ENCODE data around the gene SPIRE2.
"Not testable (repeated sequence)": the region's sequence is repeated elsewhere in the genome, so short reads cannot be mapped to it uniquely, and the experiment has no call there.

Gene SPIRE2

DNA sequence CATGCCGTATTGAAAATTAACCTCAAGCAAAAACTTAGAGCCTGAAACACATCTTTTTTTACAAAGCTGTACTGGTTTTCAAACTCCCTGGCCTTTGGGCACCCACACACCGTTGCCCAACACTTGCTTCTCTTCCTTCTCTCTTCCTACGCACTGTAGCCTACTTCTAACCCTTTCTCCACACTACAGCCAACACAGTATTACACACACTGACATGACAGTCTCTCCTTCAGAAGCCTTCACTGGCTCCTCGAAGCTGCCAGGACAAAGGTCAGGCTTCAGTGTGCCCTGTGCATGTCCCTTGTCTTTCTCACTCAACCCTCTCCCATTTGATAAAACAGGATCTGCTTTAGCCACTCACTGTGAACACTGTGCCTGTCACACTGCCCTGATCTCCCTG lies 19.8 kb upstream of the SPIRE2 start:
- DNase-seq = no peak

DNA sequence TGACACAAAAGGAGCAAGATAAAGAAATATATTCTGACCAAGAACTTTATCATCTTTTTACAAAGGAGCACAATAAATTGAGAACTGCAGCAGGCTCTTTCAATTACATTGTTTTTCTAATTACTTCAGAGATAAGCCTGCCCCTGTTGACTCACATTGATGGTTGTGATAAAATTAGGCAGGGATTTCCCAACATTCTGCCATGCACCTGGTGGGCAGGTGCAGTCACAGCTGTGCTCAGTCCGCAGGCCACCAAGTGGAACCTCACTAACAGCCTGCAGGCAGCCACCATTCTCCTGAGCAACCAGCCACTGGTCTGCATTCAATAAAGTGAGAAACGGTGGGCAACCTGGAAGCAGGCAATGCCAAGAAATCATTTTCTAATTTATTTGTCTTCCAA lies 17.0 kb upstream of the SPIRE2 start:
- DNase-seq = peak; percentile 37 to 75

DNA sequence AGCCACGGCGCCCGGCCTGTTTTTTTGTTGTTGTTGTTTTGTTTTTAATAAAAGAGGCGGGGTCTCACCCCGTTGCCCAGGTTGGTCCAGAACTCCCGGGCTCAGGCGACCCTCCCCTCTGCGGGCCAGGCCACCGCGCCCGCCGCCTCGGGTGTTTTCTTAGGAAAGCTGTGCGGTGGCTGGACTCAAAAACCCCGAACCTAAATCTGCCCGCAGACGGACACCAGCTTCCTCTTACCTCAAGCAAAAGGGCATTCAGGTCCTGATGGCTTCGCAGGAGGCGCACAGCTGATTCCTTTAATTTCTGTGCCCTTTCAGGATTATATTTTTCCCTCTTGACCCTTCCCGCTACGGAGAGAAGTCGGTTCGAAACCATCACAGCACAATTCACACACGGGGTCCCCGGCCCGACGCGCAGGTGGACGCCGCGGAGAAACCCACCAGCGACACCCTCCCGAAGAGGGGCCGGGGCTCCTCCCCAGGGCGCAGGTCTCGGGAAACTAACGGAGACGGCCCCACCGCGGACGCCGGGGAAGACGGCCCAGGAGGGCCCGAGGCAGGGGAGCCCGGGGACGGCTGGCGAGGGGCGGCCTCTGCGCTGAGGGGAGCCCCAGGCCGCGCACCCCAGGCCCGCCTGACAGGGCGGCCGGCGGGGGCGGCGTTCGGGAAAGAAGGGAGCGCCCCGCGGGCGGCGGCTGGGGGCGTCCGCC lies 12.5 kb upstream of the SPIRE2 start:
- no peak for DNase-seq

DNA sequence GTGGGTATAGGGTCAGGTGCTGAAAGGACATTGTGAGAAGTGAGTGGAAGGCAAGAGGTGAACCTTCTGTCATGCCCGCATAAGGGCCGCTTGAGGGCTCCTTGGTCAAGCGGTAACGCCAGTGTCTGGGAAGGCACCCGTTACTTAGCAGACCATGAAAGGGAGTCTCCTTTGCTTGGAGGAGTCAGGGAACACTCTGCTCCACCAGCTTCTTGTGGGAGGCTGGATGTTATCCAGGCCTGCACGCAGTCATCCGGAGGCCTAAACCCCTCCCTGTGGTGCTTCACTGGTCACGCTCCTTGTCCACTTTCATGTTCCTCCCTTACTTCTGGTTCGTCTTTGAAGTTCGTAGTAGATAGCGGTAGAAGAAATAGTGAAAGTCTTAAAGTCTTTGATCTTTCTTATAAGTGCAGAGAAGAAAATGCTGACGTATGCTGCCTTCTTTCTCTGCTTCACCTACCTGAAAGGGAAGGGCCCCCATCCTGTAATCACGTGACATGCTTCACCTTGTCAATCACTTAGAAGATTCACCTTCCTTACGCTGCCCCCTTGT lies 9.3 kb upstream of the SPIRE2 start:
- not testable (repeated sequence) for DNase-seq

DNA sequence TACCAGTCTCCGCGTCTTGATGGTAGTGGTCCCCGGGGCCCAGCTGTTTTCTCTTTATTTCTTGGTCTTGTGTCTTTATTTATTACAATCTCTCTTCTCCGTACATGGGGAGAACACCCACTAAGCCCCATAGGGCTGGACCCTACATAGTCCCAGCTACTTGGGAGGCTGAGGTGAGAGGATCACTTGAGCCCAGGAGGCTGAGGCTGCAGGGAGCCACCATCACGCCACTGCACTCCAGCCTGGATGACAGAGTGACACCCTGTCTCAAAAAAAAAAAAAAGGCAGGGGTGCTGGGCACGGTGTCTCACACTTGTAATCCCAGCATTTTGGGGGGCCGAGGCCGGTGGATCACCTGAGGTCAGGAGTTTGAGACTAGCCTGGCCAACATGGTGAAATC lies 8.8 kb upstream of the SPIRE2 start:
- DNase-seq = not testable (repeated sequence)

DNA sequence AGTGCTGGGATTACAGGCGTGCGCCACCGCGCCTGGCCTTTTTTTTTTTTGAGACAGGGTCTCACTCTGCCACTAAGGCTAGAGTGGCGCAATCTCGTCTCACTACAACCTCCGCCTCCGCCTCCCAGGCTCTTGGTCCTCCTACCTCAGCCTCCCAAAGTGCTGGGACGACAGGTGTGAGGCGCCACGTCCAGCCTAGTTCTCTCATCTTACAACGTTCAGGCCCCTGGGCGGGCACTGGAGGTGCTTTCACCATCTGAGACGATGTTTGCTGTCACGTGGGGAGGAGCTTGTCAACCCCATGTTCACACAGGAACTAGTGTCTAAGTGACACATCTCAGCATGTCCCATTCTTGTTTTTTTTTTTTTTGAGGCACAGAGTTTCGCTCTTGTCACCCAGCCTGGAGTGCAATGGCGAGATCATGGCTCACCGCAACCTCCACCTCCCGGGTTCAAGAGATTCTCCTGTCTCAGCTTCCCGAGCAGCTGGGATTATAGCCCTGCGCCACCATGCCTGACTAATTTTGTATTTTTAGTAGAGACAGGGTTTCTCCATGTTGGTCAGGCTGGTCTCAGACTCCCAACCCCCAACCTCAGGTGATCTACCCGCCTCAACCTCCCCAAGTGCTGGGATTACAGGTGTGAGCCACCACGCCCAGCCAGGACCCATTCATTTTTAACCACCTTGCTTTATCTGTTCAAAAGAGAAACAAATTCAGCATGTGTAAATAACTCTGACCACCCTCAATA lies 6.7 kb upstream of the SPIRE2 start:
- no peak for DNase-seq

DNA sequence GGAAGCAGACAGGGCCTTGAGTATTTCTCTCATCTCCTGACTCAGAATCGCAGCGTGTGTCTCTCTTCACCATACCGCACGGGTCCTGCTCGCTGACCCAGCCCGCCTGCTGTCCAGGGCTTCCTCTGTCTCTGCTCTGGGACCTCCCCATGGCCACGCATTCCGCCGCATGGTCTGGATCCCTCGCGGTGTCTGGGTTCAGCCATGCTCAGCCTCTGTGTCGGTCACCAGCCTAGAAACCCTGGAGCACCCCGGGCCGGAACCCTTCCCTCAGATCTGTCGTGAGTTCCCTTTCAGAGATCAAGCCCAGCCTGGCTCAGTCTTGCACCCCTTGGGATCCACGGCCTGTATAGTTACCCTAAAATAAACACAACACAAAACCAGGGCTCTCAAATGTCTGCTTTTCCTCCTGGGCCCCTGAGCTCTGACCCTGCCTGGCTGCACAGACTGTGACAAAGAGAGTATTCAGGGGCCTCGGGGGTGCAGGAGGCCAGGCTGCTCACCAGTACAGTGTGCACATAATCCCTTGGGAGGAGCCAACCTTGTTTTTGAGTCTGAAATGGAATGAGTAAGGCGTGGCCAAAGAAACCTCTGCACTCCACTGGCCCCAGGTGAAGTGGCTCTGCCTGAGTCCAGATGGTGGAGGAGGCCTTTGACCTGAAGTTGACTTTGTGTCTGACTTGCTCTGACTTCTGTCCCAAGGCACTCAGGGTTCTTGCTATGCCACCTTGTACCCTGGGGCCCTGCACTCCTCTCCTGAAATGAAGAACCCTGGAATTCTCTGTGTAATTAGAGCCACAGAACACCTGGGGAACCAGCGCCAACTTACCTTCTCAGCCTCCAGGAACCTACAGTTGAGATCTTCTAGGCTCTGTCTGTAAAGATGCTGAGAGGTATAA lies 5.8 kb upstream of the SPIRE2 start:
- peak in 1 of 2 experiments; percentile 57 for DNase-seq

DNA sequence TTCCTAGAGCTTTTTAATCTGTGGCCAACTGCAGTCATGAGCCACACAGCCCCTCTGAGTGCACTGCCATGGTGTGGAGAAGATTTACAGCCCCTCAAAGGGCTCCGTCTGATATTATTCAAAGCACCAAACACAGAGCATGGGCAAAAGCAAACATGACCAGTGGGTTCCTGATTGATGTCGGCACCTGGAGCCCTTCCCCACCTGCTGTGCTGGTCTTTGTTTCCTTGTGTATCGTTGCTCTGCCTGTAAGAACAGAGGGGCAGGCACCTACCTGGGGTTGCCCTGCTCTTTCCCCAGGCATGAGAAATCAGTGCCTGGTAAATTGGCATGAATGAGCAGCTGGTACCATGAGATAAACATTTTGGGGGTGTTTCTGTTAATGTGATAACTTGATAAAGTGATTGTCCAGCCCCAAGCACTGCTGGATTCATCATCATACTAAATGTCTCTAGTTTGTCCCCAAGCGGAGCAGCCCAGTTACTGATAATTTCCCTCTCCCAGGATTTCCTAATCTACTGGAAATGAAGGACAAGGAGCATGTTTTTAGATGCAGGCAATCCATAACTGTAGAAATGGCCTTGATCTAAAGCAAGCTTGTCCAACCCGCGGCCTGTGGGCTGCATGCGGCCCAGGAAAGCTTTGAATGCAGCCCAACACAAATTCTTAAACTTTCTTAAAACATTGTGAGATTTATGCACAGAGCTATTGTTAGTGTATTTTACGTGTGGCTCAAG lies 5.0 kb upstream of the SPIRE2 start:
- peak; percentile 88 to 96 for DNase-seq

DNA sequence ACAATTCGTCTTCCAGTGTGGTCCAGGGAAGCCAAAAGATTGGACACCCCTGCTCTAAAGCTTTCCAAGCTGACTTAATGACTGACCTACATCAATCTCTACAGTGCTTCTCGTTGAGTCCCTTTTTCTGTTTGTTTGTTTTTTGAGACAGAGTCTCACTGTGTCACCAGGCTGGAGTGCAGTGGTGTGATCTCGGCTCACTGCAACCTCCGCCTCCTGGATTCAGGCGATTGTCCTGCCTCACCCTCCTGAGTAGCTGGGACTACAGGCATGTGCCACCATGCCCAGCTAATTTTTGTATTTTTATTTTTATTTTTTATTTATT lies 4.5 kb upstream of the SPIRE2 start:
- not testable (repeated sequence) for DNase-seq

DNA sequence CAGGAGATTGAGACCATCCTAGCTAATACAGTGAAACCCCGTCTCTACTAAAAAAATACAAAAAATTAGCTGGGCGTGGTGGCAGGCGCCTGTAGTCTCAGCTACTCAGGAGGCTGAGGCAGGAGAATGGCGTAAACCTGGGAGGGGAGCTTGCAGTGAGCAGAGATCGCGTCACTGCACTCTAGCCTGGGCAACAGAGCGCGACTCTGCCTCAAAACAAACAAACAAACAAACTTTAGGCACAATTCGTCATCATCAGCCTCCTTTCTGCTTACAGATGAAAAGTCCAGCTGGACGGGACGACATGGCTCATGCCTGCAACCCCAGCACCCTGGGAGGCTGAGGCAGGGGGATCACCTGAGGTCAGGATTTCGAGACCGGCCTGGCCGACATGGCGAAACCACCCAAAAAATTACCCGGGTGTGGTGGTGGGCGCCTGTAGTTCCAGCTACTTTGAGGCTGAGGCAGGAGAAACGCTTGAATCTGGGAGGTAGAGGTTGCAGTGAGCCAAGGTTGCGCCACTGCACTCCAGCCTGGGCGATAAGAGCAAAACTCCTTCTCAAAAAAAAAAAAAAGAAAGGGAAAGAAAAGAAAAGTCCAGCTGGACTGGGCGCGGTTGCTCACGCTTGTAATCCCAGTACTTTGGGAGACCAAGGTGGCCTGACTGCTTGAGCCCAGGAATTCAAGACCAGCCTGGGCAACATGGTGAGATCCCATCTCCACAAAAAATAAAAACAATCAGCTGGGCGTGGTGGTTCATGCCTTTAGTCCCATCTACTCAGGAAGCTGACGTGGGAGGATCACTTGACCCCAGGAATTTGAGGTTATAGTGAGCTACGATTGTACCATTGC lies 1.5 kb upstream of the SPIRE2 start:
- DNase-seq = no peak

DNA sequence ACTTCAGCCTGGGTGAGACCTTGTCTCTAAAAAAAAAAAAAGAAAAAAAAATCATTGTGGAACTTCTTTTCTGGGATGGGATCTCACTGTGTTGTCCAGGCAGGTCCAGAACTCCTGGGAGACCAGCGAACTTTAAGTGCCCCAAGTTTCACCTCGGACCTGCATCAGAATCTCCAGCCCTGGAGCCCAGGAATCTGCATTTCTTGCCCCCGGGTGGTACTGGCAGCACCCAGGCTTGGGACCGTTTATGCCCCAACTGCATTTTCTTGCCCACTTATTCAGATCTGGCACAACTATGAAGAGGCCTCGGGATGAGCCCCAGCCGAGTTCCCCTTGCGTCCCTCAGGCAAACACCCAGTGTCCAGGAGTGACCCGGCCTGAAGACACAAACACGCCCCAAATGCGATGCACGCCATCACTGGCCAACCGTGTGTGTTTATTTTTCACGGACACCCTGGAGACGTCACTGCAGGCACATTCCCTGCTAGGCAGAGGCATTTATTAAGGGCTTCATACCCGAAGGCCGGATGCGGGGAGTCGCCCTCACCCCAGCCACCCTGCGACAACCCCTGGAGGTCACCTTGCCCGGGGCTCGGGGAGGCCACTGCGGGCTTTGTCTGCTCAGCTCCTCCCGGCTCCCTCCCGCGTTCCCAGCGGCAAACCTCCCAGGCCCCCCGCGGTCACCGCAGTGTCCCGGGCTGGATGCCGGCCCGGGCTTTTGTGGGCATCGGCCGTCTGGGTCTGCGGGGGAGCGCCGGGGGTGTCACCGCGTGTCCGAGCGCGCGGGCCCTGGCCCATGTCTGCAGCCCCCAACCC lies 684 bp upstream of the SPIRE2 start:
- DNase-seq = peak; percentile 38 to 43

DNA sequence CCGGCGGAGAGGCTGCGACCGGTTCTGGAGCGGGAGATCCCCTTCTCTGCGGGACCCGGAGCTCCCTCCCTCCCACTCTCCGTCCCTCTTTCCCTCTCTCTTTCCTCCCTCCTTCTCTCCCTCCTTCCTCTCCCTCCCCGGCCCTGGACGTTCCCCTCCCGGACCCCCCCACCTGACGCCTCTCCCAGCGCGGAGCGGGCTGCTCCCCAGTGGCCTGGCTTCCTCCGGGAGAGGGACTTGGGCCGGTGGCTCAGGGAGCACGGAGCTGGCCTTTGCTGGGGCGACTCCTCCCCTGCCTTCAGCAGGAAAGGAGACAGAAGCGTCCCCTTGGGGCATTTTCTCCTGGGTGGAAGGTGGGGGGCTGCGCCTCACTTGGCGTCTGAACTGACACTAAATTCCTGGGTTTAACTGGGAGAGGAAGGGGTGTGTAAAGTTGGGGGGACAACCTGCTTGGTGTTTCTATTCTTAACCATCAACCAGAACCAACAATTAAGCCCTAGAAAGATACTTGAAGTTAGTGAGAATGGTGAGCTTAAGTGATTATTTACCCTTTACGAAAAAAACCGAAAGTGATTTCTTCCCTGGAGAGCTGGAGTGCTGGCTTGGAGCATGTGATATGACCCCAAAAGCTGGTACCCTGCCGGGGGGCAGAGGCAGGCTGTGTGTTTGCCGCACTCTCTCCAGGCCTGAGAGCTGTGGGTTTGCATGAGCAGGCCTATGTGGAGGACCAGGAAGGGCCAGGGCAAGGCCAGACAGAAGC lies 775 bp downstream of the SPIRE2 start:
- no peak for DNase-seq

DNA sequence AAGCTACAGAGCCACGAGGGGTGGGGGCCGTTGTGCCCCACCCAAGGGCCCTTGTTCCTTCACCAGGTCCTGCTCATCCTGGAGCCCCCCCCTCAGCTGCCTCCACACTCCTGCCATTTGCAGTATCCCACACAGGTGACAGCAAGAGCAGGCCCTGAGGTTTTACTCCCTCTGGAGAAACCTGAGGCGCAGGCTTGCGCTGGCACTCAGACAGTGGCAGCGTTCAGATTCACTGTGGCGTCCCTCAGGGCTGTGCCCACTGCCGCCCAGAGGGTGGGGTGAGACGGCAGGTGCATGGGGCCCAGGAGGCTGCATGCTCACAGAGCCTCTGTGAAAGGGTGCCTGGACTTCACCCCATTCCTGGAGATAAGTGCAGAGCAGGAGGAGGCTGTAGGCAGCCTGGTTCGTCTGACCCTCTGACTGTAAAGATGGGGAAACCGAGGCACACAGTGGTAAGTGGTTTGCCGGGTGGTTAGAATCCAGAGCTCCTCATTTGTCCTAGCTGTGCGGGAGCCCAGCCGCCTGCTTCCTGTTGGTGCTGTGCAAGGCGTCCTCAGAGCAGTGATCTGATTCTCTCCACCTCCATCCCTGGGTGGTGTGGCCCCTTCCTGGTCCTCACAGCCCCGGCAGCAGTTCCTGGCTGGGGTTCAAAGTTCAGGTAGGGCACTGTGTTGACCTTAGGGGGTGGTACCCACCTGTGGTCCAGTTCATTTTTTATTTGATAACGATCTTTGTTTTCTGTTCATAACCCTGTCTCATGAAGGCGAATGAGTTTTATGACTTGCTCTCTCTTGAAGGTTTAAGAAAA lies 1.6 kb downstream of the SPIRE2 start:
- no peak for DNase-seq

DNA sequence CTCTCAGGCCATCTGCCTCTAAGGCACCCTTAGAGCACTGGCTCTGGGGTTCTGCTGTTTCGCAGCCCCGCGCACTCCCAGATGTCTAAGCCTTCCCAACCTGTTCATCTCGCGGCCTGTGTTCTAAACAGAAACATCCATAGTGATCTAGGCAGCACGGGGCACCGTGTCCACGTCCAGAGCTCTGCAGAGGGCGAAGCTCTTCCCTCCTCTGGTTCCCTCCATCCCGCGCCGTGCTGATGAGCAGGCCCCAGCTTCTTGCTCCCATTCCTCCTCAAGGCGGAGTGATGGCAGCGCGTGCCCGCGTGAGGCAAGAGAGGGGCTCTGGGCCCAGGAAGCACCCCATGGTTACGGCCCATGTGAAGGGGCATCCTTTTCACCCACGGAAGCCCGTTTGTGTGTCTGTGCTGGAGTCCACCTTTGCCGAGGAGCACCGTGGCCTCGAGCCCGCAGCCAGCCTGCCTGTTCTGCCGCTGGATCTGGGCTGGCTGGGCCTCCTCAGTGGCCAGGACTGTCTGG lies 3.6 kb downstream of the SPIRE2 start:
- DNase-seq = no peak

DNA sequence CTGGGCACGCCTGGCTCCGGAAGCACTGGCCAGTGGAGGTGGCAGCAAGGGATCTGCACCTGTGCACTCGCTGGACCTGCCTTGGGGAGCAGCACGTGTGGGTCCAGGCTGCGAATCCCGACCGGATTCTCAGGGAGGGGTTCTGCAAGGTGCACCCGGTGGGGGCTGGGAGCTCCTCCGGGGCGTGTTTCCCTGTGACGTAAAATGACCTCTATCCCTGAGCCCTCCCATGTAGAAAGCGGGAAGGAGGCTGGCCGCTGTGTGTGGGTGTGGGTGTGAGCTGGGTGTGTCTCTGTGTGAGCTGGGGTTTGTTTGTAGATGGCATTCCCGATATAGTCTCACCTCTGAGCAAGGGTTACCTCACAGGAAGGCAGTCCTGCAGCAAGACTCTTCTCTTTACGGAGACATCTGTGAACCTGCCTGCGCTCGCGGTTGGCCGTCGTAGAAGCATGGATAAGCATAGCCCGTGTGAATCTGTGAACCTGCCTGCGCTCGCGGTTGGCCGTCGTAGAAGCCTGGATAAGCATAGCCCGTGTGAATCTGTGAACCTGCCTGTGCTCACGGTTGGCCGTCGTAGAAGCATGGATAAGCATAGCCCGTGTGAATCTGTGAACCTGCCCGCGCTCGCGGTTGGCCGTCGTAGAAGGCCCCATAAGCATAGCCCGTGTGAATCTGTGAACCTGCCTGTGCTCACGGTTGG lies 5.5 kb downstream of the SPIRE2 start:
- not testable (repeated sequence) for DNase-seq

DNA sequence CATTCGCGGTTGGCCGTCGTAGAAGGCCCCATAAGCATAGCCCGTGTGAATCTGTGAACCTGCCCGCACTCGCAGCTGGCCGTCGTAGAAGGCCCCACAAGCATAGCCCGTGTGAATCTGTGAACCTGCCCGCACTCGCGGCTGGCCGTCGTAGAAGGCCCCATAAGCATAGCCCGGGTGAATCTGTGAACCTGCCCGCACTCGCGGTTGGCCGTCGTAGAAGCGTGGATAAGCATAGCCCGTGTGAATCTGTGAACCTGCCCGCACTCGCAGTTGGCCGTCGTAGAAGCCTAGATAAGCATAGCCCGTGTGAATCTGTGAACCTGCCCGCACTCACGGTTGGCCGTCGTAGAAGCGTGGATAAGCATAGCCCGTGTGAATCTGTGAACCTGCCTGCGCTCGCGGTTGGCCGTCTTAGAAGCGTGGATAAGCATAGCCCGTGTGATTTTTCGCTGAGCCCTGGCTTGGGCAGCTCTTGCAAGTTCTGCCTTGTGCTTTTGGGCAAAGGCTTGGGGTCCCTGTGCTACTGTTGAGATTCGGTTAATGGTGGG lies 6.6 kb downstream of the SPIRE2 start:
- not testable (repeated sequence) for DNase-seq

DNA sequence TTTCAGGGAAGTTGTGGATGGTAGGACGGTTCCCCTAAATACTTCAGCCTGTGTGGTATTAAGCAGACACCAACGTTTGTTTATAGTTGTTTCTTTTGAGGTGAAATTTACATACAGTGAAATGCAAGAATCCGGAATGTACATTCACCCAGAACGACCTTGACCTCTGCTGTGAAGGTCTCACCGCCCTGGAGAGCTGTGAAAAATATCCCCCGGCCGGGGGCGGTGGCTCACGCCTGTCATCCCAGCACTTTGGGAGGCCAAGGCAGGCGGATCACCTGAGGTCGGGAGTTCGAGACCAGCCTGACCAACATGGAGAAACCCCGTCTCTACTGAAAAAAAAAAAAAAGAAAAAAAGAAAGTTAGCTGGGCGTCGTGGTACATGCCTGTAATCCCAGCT lies 8.2 kb downstream of the SPIRE2 start:
- DNase-seq = not testable (repeated sequence)

Measured in NCI-H2081 (cell line).